Mesothelial cell of epicardium (in vitro differentiated cells): Measurements from ENCODE around the gene COPB2. TPM values are rescaled to one million over a fixed set of nuclear protein-coding genes. Genes with fewer than 3 reads are reported as not detected.

Experiments used
- DNase-seq, 2 experiments: peaks; one replicate each; pipeline ENCODE4 v3.0.0; 2021; ENCODE audit warnings: low spot score in 2 of 2; ENCODE audit not compliant: unreplicated experiment in 2 of 2
- H3K27ac Mint-ChIP-seq: 2 replicates; pipeline ENCODE4 v1.8.0; 2021; ENCODE audit warnings: mixed read lengths
- H3K27me3 Mint-ChIP-seq: 2 replicates; pipeline ENCODE4 v1.8.0; 2021; ENCODE audit warnings: low read depth, mixed read lengths
- H3K36me3 Mint-ChIP-seq: 2 replicates; pipeline ENCODE4 v1.8.0; 2021; ENCODE audit warnings: mixed read lengths
- H3K4me1 Mint-ChIP-seq: 2 replicates; pipeline ENCODE4 v1.8.0; 2021; ENCODE audit warnings: mixed read lengths
- H3K4me3 Mint-ChIP-seq: 2 replicates; pipeline ENCODE4 v1.8.0; 2021; ENCODE audit warnings: mild to moderate bottlenecking, moderate library complexity, mixed read lengths
- H3K9me3 Mint-ChIP-seq: 2 replicates; pipeline ENCODE4 v1.8.0; 2021; ENCODE audit warnings: mixed read lengths
- CTCF ChIP-seq: fragments of 200-600 bp; sonication (generic); IDR thresholded peaks from one replicate; pipeline ENCODE4 v1.5.0; 2021; ENCODE audit warnings: antibody characterized with exemption; ENCODE audit not compliant: unreplicated experiment
- total RNA-seq: library from RNA; stranded (reverse); gene quantifications from 3 replicates; pipeline ENCODE4 v1.2.1, GENCODE V29; 2021

The COPB2 gene
- total RNA-seq, 1 donor from 2014 or later: 130 TPM

DNA sequence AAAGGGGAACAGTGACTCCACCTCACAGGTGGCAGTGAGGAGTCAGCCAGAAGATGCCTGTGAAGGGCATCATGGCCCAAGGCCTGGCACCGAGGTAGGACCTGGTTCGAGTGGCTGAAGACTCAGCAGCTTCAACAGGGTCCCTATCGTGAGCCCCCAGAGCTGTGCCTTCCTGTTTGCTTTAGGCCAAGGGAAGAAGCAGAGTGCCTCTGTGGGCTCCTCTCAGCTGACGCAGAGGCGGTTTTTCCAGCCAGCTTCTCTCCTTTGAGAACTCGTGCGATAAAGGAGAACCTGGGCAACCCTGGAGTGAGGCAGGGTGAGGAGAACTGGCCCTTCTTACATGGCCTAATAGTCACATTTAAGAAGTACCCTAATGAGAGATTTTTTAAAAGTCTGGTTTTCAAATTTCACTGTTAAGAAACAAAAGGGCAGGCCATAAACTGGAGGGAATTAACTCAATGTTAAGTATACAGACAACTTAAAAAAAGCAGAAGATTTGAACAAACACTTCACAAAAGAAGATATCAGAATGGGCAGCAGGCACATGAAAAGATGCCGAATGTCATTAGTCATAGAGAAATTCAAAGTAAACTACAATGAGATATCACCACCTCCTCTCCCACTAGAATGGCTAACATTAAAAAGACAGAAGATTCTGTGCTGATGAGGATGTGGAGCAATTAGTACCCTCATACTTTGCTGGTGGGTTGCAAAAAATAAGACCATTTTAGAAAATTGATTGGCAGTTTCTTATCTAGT lies 68.7 kb downstream of the COPB2 start:
- H3K4me3 Mint-ChIP-seq: no peak overlapping the region
- H3K36me3 Mint-ChIP-seq: no peaks in the 10 kb centered on the region
- TF ChIP-seq CTCF: no peak
- H3K27me3 Mint-ChIP-seq: peaks cover 74% of the 10 kb centered on the region
- H3K4me1 Mint-ChIP-seq: peaks cover 12% of the 10 kb centered on the region
- no peaks in the 10 kb centered on the region for H3K9me3 Mint-ChIP-seq
- DNase-seq: no peak
- H3K27ac Mint-ChIP-seq: no peak overlapping the region

GRCh38 chr3:139319428-139320402 lies 69.7 kb downstream of the COPB2 start:
- Mint-ChIP-seq H3K4me3 (no peak overlapping the region), H3K36me3 (no peaks in the 10 kb centered on the region), H3K27ac (no peak overlapping the region), H3K9me3 (no peaks in the 10 kb centered on the region), H3K4me1 (peaks cover 12% of the 10 kb centered on the region), H3K27me3 (peaks cover 73% of the 10 kb centered on the region)
- TF ChIP-seq CTCF: no peak
- no peak for DNase-seq

GRCh38 chr3:139318826-139319225 lies 70.6 kb downstream of the COPB2 start:
- DNase-seq: no peak
- no peaks in the 10 kb centered on the region for H3K36me3 Mint-ChIP-seq
- H3K27me3 Mint-ChIP-seq: peaks cover 68% of the 10 kb centered on the region
- peaks cover 12% of the 10 kb centered on the region for H3K4me1 Mint-ChIP-seq
- no peak overlapping the region for H3K27ac Mint-ChIP-seq
- no peak for TF ChIP-seq CTCF
- no peaks in the 10 kb centered on the region for H3K9me3 Mint-ChIP-seq
- H3K4me3 Mint-ChIP-seq: no peak overlapping the region

- no peak for TF ChIP-seq CTCF
- DNase-seq: no peak
- no peaks in the 10 kb centered on the region for H3K36me3 Mint-ChIP-seq
- no peak overlapping the region for H3K27ac Mint-ChIP-seq
- peaks cover 12% of the 10 kb centered on the region for H3K4me1 Mint-ChIP-seq
- H3K27me3 Mint-ChIP-seq: peaks cover 68% of the 10 kb centered on the region
- H3K9me3 Mint-ChIP-seq: no peaks in the 10 kb centered on the region
- H3K4me3 Mint-ChIP-seq: no peak overlapping the region
Measured at GRCh38 chr3:139318431-139318816, 71.0 kb downstream of the COPB2 start.

DNA sequence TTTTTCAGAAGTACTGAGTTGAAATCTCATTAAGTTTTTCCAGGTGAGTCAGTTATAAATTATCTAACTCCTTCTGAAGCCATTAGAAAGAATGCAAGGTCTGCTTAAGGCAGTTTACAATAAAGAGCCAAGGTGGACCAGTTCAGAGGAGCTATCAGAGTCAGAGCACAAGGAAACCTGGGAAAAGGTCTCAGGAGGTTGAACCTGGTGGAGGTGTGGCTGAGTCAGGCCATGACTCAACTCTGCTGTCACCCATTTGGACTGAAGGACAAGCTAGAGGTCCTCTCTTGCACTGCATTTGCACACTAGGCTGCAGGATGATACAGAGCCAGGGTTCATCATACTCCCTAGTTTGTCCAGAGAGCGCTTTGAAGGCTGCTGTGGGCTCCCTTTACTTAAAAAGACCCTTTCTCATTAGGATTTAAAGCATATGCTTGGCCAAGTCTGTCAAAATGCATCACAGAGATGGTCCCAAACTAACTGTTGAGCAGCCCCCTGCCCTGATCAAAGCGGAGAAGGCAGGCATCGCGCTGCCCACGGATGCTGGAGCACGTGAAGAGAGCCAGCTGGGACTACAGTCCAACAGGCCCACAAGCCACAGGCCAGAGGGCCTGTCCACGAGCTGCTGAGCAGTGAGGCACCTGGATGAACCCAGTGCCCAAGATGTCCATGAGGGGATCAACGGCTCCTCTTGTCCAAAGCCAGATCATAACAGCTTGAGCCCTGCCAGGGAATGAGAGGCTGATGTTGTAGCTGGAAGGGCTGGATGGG lies 71.6 kb downstream of the COPB2 start:
- H3K4me1 Mint-ChIP-seq: peaks cover 12% of the 10 kb centered on the region
- no peak overlapping the region for H3K4me3 Mint-ChIP-seq
- H3K27me3 Mint-ChIP-seq: peaks cover 65% of the 10 kb centered on the region
- H3K36me3 Mint-ChIP-seq: no peaks in the 10 kb centered on the region
- H3K27ac Mint-ChIP-seq: no peak overlapping the region
- TF ChIP-seq CTCF: no peak
- DNase-seq: no peak
- H3K9me3 Mint-ChIP-seq: no peaks in the 10 kb centered on the region
